Vagina (tissue), 2 donors: ENCODE results near the gene ADD3.

ENCODE experiments used
- POLR2A ChIP-seq, 2 donors: fragments of 450-650 bp; IDR thresholded peaks; one replicate each; pipeline ENCODE4 v1.6.1; 2017; ENCODE audit warnings: antibody characterized with exemption in 2 of 2, mild to moderate bottlenecking in 2 of 2, moderate library complexity in 2 of 2
- POLR2AphosphoS5 ChIP-seq, 2 donors: sonication (generic); formaldehyde crosslinking; IDR thresholded peaks; one replicate each; pipeline ENCODE4 v1.9.0; 2017; ENCODE audit warnings: antibody characterized with exemption in 2 of 2, mild to moderate bottlenecking in 2 of 2, low read depth in 1 of 2; ENCODE audit not compliant: insufficient read depth in 1 of 2
- TF ChIP-seq, protein P1 (sequence below), 3 experiments: fragments of 450-650 bp in 2 of 3; fragments of 200-600 bp in 1 of 3; sonication (generic) in 1 of 3; IDR thresholded peaks; one replicate each; pipeline ENCODE4 v1.5.1; 2017 to 2019; ENCODE audit warnings: antibody characterized with exemption in 3 of 3, mild to moderate bottlenecking in 2 of 3, moderate library complexity in 2 of 3

DNA sequence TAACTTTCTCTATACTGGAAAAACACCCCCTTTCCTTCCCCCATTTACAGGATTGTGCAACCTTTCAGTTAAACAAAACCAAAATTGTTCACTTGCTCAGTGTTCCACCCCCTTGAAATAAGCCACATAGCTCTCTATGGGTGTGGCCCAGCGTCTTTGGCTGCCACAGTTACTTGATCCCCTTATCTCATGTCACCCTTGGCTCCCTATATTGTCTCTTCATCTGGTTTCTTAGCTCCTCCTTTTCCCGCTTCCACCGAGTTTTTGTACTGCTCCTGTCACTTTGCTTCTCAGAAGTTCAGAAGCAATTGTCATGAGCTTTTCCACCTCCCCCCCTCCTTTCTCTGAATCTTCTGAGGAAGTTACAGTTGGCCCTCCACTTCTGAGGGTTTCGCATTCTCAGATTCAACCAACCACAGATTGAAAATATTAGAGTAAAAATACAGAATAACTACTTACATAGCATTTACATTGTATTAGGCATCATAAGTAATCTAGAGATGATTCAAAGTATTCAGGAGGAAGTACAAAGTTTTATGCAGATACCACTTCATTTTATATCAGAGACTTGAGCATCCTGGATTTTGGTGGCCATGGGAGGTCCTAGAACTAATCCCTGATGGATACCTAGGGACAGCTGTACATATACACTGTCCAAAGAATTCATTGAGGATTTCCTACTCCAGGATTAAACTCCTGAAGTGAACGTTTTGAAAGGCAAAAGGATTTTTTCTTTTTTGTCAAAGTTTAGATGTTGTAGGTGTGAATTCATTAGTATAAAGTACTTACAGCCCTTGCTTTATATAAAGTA, 60.4 kb downstream of the ADD3 start:
- TF ChIP-seq, protein P1, sequence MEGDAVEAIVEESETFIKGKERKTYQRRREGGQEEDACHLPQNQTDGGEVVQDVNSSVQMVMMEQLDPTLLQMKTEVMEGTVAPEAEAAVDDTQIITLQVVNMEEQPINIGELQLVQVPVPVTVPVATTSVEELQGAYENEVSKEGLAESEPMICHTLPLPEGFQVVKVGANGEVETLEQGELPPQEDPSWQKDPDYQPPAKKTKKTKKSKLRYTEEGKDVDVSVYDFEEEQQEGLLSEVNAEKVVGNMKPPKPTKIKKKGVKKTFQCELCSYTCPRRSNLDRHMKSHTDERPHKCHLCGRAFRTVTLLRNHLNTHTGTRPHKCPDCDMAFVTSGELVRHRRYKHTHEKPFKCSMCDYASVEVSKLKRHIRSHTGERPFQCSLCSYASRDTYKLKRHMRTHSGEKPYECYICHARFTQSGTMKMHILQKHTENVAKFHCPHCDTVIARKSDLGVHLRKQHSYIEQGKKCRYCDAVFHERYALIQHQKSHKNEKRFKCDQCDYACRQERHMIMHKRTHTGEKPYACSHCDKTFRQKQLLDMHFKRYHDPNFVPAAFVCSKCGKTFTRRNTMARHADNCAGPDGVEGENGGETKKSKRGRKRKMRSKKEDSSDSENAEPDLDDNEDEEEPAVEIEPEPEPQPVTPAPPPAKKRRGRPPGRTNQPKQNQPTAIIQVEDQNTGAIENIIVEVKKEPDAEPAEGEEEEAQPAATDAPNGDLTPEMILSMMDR (IDR thresholded peaks at IDR 0.05): no peak
- TF ChIP-seq POLR2A (IDR thresholded peaks at IDR 0.05) (no peak), POLR2AphosphoS5 (IDR thresholded peaks at IDR 0.05; ENCODE audit: insufficient read depth in 1 of 2, low read depth in 1 of 2) (no peak)
